GM19043 (cell line): ENCODE data around the gene LDB2.

Experiments
- ATAC-seq: cut with Tn5 transposase; IDR thresholded peaks from one replicate; pipeline ENCODE4 v1.9.1; 2021; ENCODE audit warnings: low read depth; ENCODE audit not compliant: unreplicated experiment

Gene LDB2

GRCh38 chr4:16728111-16728510, 170.3 kb downstream of the LDB2 start:
- ATAC-seq = no peak

- no peak for ATAC-seq
Measured at GRCh38 chr4:16727218-16727617, 171.2 kb downstream of the LDB2 start.

GRCh38 chr4:16726368-16727050, 171.9 kb downstream of the LDB2 start:
- no peak for ATAC-seq

- no peak for ATAC-seq
Measured at GRCh38 chr4:16725252-16725651, 173.2 kb downstream of the LDB2 start.

- ATAC-seq = no peak
Measured at GRCh38 chr4:16722416-16722815, 176.0 kb downstream of the LDB2 start.

- no peak for ATAC-seq
Measured at GRCh38 chr4:16721613-16722291, 176.7 kb downstream of the LDB2 start.

GRCh38 chr4:16720761-16721160, 177.7 kb downstream of the LDB2 start:
- no peak for ATAC-seq

GRCh38 chr4:16717266-16717970, 181.0 kb downstream of the LDB2 start:
- ATAC-seq = no peak

- no peak for ATAC-seq
Measured at GRCh38 chr4:16715482-16715881, 183.0 kb downstream of the LDB2 start.

- ATAC-seq = no peak
Measured at GRCh38 chr4:16714191-16714590, 184.3 kb downstream of the LDB2 start.

GRCh38 chr4:16713696-16714095, 184.7 kb downstream of the LDB2 start:
- no peak for ATAC-seq

- no peak for ATAC-seq
Measured at GRCh38 chr4:16713271-16713670, 185.2 kb downstream of the LDB2 start.

- ATAC-seq = no peak
Measured at GRCh38 chr4:16710198-16710597, 188.2 kb downstream of the LDB2 start.

GRCh38 chr4:16707874-16708273, 190.6 kb downstream of the LDB2 start:
- no peak for ATAC-seq

- no peak for ATAC-seq
Measured at GRCh38 chr4:16706251-16706650, 192.2 kb downstream of the LDB2 start.

GRCh38 chr4:16705341-16705740, 193.1 kb downstream of the LDB2 start:
- ATAC-seq = no peak

- no peak for ATAC-seq
Measured at GRCh38 chr4:16704489-16704888, 194.0 kb downstream of the LDB2 start.

GRCh38 chr4:16695896-16696295, 202.5 kb downstream of the LDB2 start:
- no peak for ATAC-seq

- no peak for ATAC-seq
Measured at GRCh38 chr4:16694884-16695276, 203.6 kb downstream of the LDB2 start.

GRCh38 chr4:16694173-16694883, 204.1 kb downstream of the LDB2 start:
- no peak for ATAC-seq

- no peak for ATAC-seq
Measured at GRCh38 chr4:16693641-16694040, 204.8 kb downstream of the LDB2 start.
